IMR-90 (cell line): Measurements from ENCODE around the gene EIF4G3. TPM values are rescaled to one million over a fixed set of nuclear protein-coding genes. Genes with fewer than 3 reads are reported as not detected.

Experiments
- ATAC-seq: fragments of 200-7000 bp; cut with Tn5 transposase; 2 replicates; pipeline ENCODE4 v1.9.1; 2020; ENCODE audit warnings: low read depth, mild to moderate bottlenecking, moderate library complexity
- BruUV-seq: library from RNA; stranded (reverse); fragments of 400-500 nt; replicated peaks from 2 replicates; lab custom pipeline; 2021; lab: Mats Ljungman, UMichigan
- CTCF ChIA-PET: fragments of 300-600 bp; formaldehyde crosslinking; extraction: SDS; loops from one replicate; lab custom pipeline; 2021; ENCODE audit warnings: antibody characterized with exemption; lab: Yijun Ruan, JAX
- POLR2A ChIA-PET: fragments of 300-600 bp; sonication (Branson Sonifier 250); formaldehyde crosslinking; loops from one replicate; lab custom pipeline; 2022; ENCODE audit warnings: antibody characterized with exemption; ENCODE audit not compliant: unreplicated experiment; lab: Charles Lee
- DNase-seq: peaks from one replicate; pipeline ENCODE4 v3.0.0; 2013
- H2AFZ ChIP-seq: replicated peaks from 2 replicates; pipeline ENCODE3; 2013; ENCODE audit warnings: low read length, mild to moderate bottlenecking; ENCODE audit not compliant: poor library complexity
- H2AK5ac ChIP-seq: 2 replicates; pipeline ENCODE4 v1.6.1; 2013; ENCODE audit warnings: low read depth, low read length, inconsistent platforms
- H2AK9ac ChIP-seq: replicated peaks from 2 replicates; pipeline ENCODE3; 2013; ENCODE audit warnings: mild to moderate bottlenecking, low read depth, low read length, moderate library complexity; ENCODE audit not compliant: poor library complexity
- H2BK120ac ChIP-seq: 2 replicates; pipeline ENCODE4 v1.6.1; 2013; ENCODE audit warnings: low read depth, low read length, inconsistent platforms
- H2BK15ac ChIP-seq: 3 replicates; pipeline ENCODE4 v1.6.1; 2013; ENCODE audit warnings: low read depth, low read length, inconsistent platforms
- H2BK20ac ChIP-seq: 2 replicates; pipeline ENCODE4 v1.6.1; 2013; ENCODE audit warnings: low read depth, mild to moderate bottlenecking, inconsistent platforms, low read length, moderate library complexity
- H2BK5ac ChIP-seq: 2 replicates; pipeline ENCODE4 v1.6.1; 2013; ENCODE audit warnings: mild to moderate bottlenecking, low read depth, low read length, inconsistent platforms; ENCODE audit not compliant: poor library complexity, severe bottlenecking
- H3K14ac ChIP-seq: replicated peaks from 2 replicates; pipeline ENCODE4 v1.6.1; 2013; ENCODE audit warnings: low read depth, low read length, inconsistent platforms
- H3K18ac ChIP-seq: 2 replicates; pipeline ENCODE4 v1.6.1; 2013; ENCODE audit warnings: low read depth, low read length, control low read depth
- H3K23ac ChIP-seq: 2 replicates; pipeline ENCODE4 v1.6.1; 2013; ENCODE audit warnings: low read depth, low read length, inconsistent platforms
- H3K27ac ChIP-seq: 2 replicates; pipeline ENCODE4 v1.5.1; 2013; ENCODE audit warnings: mild to moderate bottlenecking, control low read depth, low read length; ENCODE audit not compliant: insufficient read depth
- H3K27me3 ChIP-seq: 2 replicates; pipeline ENCODE4 v1.6.1; 2013; ENCODE audit warnings: low read length; ENCODE audit not compliant: control insufficient read depth, insufficient read depth
- H3K36me3 ChIP-seq: 2 replicates; pipeline ENCODE4 v1.6.1; 2013; ENCODE audit warnings: low read length, mixed read lengths; ENCODE audit not compliant: control insufficient read depth, insufficient read depth
- H3K4ac ChIP-seq: 2 replicates; pipeline ENCODE4 v1.6.1; 2013; ENCODE audit warnings: low read depth, low read length, inconsistent platforms
- H3K4me1 ChIP-seq: 2 replicates; pipeline ENCODE4 v1.6.1; 2013; ENCODE audit warnings: low read length, mixed read lengths; ENCODE audit not compliant: control insufficient read depth, insufficient read depth
- H3K4me2 ChIP-seq: 2 replicates; pipeline ENCODE4 v1.6.1; 2013; ENCODE audit warnings: low read depth, mild to moderate bottlenecking, control low read depth, low read length, moderate library complexity
- H3K4me3 ChIP-seq: 2 replicates; pipeline ENCODE4 v1.5.1; 2013; ENCODE audit warnings: low read depth, mild to moderate bottlenecking, control low read depth, low read length, moderate library complexity; ENCODE audit not compliant: insufficient read depth
- H3K56ac ChIP-seq: 2 replicates; pipeline ENCODE4 v1.6.1; 2013; ENCODE audit warnings: low read length, inconsistent platforms; ENCODE audit not compliant: insufficient read depth; ENCODE audit errors: extremely low read depth
- H3K79me1 ChIP-seq, 2 experiments: 2 replicates each; pipeline ENCODE4 v1.6.1; 2013; ENCODE audit warnings: low read length in 2 of 2, inconsistent platforms in 1 of 2, low read depth in 1 of 2
- H3K9ac ChIP-seq: 2 replicates; pipeline ENCODE4 v1.6.1; 2013; ENCODE audit warnings: low read depth, low read length, control low read depth
- H3K9me1 ChIP-seq: 2 replicates; pipeline ENCODE4 v1.6.1; 2013; ENCODE audit warnings: low read length, inconsistent platforms; ENCODE audit not compliant: insufficient read depth
- H3K9me3 ChIP-seq: 2 replicates; pipeline ENCODE4 v1.6.1; 2013; ENCODE audit warnings: low read length; ENCODE audit not compliant: control insufficient read depth, insufficient read depth
- H4K20me1 ChIP-seq: 2 replicates; pipeline ENCODE4 v1.6.1; 2013; ENCODE audit warnings: low read length, inconsistent platforms; ENCODE audit not compliant: insufficient read depth
- H4K5ac ChIP-seq: 2 replicates; pipeline ENCODE4 v1.6.1; 2013; ENCODE audit warnings: mild to moderate bottlenecking, low read depth, low read length, control low read depth
- H4K8ac ChIP-seq, 2 experiments: 2 replicates each; pipeline ENCODE4 v1.6.1; 2013; ENCODE audit warnings: low read depth in 2 of 2, low read length in 2 of 2, control low read depth in 1 of 2, inconsistent platforms in 1 of 2
- H4K91ac ChIP-seq: 2 replicates; pipeline ENCODE4 v1.6.1; 2013; ENCODE audit warnings: low read depth, low read length, inconsistent platforms; ENCODE audit not compliant: insufficient read depth
- SMC3 ChIP-seq: fragments of 150-350 bp; IDR thresholded peaks from 2 replicates; pipeline ENCODE4 v1.6.1; 2016; ENCODE audit warnings: low read depth, mild to moderate bottlenecking, antibody characterized with exemption, low read length, moderate library complexity
- WGBS, 2 experiments: methylation state at CpG; one replicate each; pipeline versions ENCODE4 v1.1.5 to v1.1.7; 2013; ENCODE audit warnings: missing lambda C conversion rate in 2 of 2; ENCODE audit not compliant: insufficient read length in 1 of 2; ENCODE audit errors: extremely low coverage in 2 of 2; 5-methylcytosine and 5-hydroxymethylcytosine counted together
- dilution Hi-C: fragments of 300-500 bp; cut with HindIII; formaldehyde crosslinking; loops from one replicate; pipeline ENCODE4 v1.14.3; 2018; ENCODE audit warnings: low sequenced_read_pairs; ENCODE audit not compliant: unreplicated experiment
- in situ Hi-C: fragments of 300-500 bp; cut with MboI; formaldehyde crosslinking; loops from 3 replicates; pipeline ENCODE4 v1.14.3; 2019; ENCODE audit warnings: low sequenced_read_pairs, inconsistent platforms, mixed read lengths
- intact Hi-C: fragments of 100-400 bp; cut with micrococcal nuclease; formaldehyde crosslinking; loops from 2 replicates; pipeline ENCODE4 v1.10.0; 2022
- polyA plus RNA-seq, 3 experiments: library from polyadenylated mRNA; depleted of rRNA; stranded (reverse); fragments of >200 nt; gene quantifications; 2 replicates each; pipeline ENCODE4 v1.2.3, GENCODE V29; 2012; ENCODE audit warnings: low replicate concordance in 1 of 3
- total RNA-seq: library from RNA; depleted of rRNA; stranded (reverse); fragments of >200 nt; gene quantifications from 2 replicates; pipeline ENCODE4 v1.2.3, GENCODE V29; 2012

EIF4G3 gene
- total and polyA plus RNA-seq, 2 of the 4 experiments (the other 2 are of a cell fraction), result 25.8 to 49.2 TPM

DNA sequence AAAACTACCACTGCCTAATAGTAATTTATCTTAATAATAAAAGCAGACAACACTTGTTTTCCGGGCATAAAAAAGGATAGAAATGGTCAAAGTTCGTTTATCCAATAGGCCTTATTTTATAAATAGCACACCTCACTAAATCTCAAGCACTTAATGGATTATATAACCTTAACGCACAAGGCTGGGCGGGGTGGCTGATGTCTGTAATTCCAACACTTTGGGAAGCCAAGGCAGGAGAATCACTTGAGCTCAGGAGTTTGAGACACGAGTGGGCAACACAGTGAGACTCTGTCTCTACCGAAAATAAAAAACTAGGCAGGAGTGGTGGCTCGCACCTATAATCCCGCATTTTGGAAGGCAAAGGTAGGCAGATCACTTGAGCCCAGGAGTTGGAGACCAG is 12.4 kb downstream of the EIF4G3 start:
- 98% methylated on average over 6 of the region's 8 CpGs; no CpG with 5 or more reads in 1 of the 2 experiments for WGBS, 2 experiments
- H3K27ac ChIP-seq, result no peak overlapping the region

More for the DNA sequence above, 12.4 kb downstream of the EIF4G3 start:
- H3K56ac ChIP-seq, result no peak overlapping the region
- H3K9ac ChIP-seq, result no peak overlapping the region
- no peak overlapping the region for H2BK5ac ChIP-seq
- no peaks in the 10 kb centered on the region for H3K9me3 ChIP-seq
- H2AK5ac ChIP-seq, result no peak overlapping the region
- no peak overlapping the region for H3K4ac ChIP-seq
- no peak overlapping the region for H3K4me2 ChIP-seq
- peaks cover 6% of the 10 kb centered on the region for H3K4me1 ChIP-seq
- ATAC-seq, result no peak
- H3K4me3 ChIP-seq, result no peak overlapping the region
- peaks cover 25% of the 10 kb centered on the region for H3K36me3 ChIP-seq
- in situ Hi-C loops (no loop called here), dilution Hi-C loops (no loop called here), intact Hi-C loops (no loop called here)
- no peak overlapping the region for H3K23ac ChIP-seq
- TF ChIP-seq SMC3, result no peak
- H4K5ac ChIP-seq, result no peak overlapping the region
- H2BK15ac ChIP-seq, result no peak overlapping the region
- peaks cover 25 to 85% of the 10 kb centered on the region in 2 experiments for H3K79me1 ChIP-seq
- BruUV-seq, result no TSS peak
- POLR2A ChIA-PET, result no interaction called here
- no peak overlapping the region for H3K18ac ChIP-seq
- H2BK120ac ChIP-seq, result no peak overlapping the region
- H2AFZ ChIP-seq, result no peak overlapping the region
- H4K20me1 ChIP-seq, result peaks cover 61% of the 10 kb centered on the region
- no peak overlapping the region for H2AK9ac ChIP-seq
- no peaks in the 10 kb centered on the region for H3K27me3 ChIP-seq
- H3K14ac ChIP-seq, result no peak overlapping the region
- DNase-seq, result no peak
- no peak overlapping the region for H2BK20ac ChIP-seq
- no peak overlapping the region for H4K8ac ChIP-seq
- H3K9me1 ChIP-seq, result peaks cover 2% of the 10 kb centered on the region
- CTCF ChIA-PET, result interaction anchor here (1.0 kb wide), 1 partner anchor 467 kb away, joined by 5 read pairs; no protein-coding TSS in a partner anchor
- H4K91ac ChIP-seq, result no peak overlapping the region
